Measurements from ENCODE around the gene PRSS22.

DNA sequence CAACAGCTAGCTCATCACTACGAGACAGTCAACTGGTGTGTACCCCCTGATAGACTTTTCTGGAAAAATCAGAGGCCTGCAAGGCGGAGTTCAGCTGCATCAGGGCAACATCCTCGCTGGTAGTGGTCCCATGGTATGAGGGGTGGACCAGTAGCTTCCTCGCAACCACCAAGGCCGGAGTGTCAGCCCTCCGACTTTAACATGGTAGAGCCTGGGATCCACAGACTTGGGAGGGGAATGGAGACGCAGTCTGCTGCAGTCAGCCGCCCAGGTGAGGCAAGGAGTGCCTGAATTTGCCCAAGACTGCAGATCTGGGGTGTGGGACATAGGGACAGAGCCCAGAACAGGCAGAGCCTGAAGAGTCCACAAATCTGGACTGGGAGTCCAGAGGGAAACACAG lies 14.4 kb downstream of the PRSS22 start:
- TF ChIP-seq ELF4 (IDR thresholded peaks at IDR 0.05) (no peak), FOXA1 (IDR thresholded peaks at IDR 0.05) (no peak), FOXK2 (IDR thresholded peaks at IDR 0.05) (no peak)

All from HEK293T (cell line).